Smooth muscle cell (in vitro differentiated cells): Measurements from ENCODE around the gene MEIOSIN. TPM values are rescaled to one million over a fixed set of nuclear protein-coding genes. Genes with fewer than 3 reads are reported as not detected.

Experiments used
- DNase-seq: peaks from one replicate; lab custom pipeline; 2025; ENCODE audit not compliant: unreplicated experiment; lab: John Stamatoyannopoulos, UW
- H2AFZ ChIP-seq: fragments of 200-600 bp; sonication (generic); 2 replicates; pipeline ENCODE4 v1.6.0; 2016; ENCODE audit warnings: antibody characterized with exemption, low read depth, mild to moderate bottlenecking
- H3F3A ChIP-seq: fragments of 200-600 bp; sonication (generic); 2 replicates; pipeline ENCODE4 v1.6.0; 2017; ENCODE audit warnings: antibody characterized with exemption, low read depth
- H3K27ac ChIP-seq: fragments of 200-600 bp; sonication (generic); 2 replicates; pipeline ENCODE4 v1.5.1; 2016; ENCODE audit warnings: low read depth, mild to moderate bottlenecking
- H3K27me3 ChIP-seq: fragments of 200-600 bp; sonication (generic); 2 replicates; pipeline ENCODE4 v1.6.1; 2016; ENCODE audit warnings: low read depth, mild to moderate bottlenecking
- H3K36me3 ChIP-seq: fragments of 200-600 bp; sonication (generic); 2 replicates; pipeline ENCODE4 v1.5.1; 2016; ENCODE audit warnings: low read depth
- H3K4me1 ChIP-seq: fragments of 200-600 bp; sonication (generic); 2 replicates; pipeline ENCODE4 v1.5.1; 2016; ENCODE audit warnings: low read depth
- H3K4me2 ChIP-seq: fragments of 200-600 bp; sonication (generic); 2 replicates; pipeline ENCODE4 v1.6.0; 2016; ENCODE audit warnings: mild to moderate bottlenecking
- H3K4me3 ChIP-seq: fragments of 200-600 bp; sonication (generic); 2 replicates; pipeline ENCODE4 v1.5.1; 2016; ENCODE audit warnings: mild to moderate bottlenecking
- H3K79me2 ChIP-seq: fragments of 200-600 bp; sonication (generic); 2 replicates; pipeline ENCODE4 v1.6.0; 2016; ENCODE audit warnings: low read depth, mild to moderate bottlenecking
- H3K9ac ChIP-seq: fragments of 200-600 bp; sonication (generic); 2 replicates; pipeline ENCODE4 v1.6.0; 2016; ENCODE audit warnings: low read depth
- H3K9me3 ChIP-seq: fragments of 200-600 bp; sonication (generic); replicated peaks from 2 replicates; pipeline ENCODE4 v1.5.1; 2016; ENCODE audit warnings: low read depth
- H4K20me1 ChIP-seq: fragments of 200-600 bp; sonication (generic); 2 replicates; pipeline ENCODE4 v1.6.0; 2016; ENCODE audit warnings: low read depth
- WGBS: methylation state at CpG from one replicate; pipeline ENCODE4 v1.1.7; 2016; ENCODE audit warnings: low lambda C conversion rate; 5-methylcytosine and 5-hydroxymethylcytosine counted together
- polyA plus RNA-seq: library from polyadenylated mRNA; unstranded; fragments of >200 nt; fragmentation: Nextera tagmentation; extraction: Ambion mirVana; gene quantifications from 2 replicates; pipeline ENCODE4 v1.2.1, GENCODE V29; 2016
- total RNA-seq: library from RNA; depleted of rRNA; stranded (reverse); fragments of >200 nt; gene quantifications from 2 replicates; pipeline ENCODE4 v1.2.3, GENCODE V29; 2014
- TF ChIP-seq, protein P1 (sequence below): fragments of 200-600 bp; sonication (generic); IDR thresholded peaks from 2 replicates; pipeline ENCODE4 v1.5.1; 2017; ENCODE audit warnings: borderline replicate concordance, mild to moderate bottlenecking, antibody characterized with exemption; ENCODE audit not compliant: insufficient read depth, poor library complexity, severe bottlenecking

Gene MEIOSIN
- total and polyA plus RNA-seq, 2 experiments from 2014 or later = not detected

- Histone ChIP-seq H3K4me3 (no peak overlapping the region), H3K27ac (no peak overlapping the region), H3K79me2 (peaks cover 16% of the 10 kb centered on the region), H3K9ac (no peak overlapping the region), H2AFZ (no peak overlapping the region), H4K20me1 (no peaks in the 10 kb centered on the region), H3F3A (no peaks in the 10 kb centered on the region), H3K4me2 (no peak overlapping the region), H3K36me3 (no peaks in the 10 kb centered on the region), H3K27me3 (no peaks in the 10 kb centered on the region), H3K4me1 (peaks cover 22% of the 10 kb centered on the region), H3K9me3 (no peaks in the 10 kb centered on the region)
- 92% methylated on average over 15 of the region's 15 CpGs for WGBS
- TF ChIP-seq, protein P1, sequence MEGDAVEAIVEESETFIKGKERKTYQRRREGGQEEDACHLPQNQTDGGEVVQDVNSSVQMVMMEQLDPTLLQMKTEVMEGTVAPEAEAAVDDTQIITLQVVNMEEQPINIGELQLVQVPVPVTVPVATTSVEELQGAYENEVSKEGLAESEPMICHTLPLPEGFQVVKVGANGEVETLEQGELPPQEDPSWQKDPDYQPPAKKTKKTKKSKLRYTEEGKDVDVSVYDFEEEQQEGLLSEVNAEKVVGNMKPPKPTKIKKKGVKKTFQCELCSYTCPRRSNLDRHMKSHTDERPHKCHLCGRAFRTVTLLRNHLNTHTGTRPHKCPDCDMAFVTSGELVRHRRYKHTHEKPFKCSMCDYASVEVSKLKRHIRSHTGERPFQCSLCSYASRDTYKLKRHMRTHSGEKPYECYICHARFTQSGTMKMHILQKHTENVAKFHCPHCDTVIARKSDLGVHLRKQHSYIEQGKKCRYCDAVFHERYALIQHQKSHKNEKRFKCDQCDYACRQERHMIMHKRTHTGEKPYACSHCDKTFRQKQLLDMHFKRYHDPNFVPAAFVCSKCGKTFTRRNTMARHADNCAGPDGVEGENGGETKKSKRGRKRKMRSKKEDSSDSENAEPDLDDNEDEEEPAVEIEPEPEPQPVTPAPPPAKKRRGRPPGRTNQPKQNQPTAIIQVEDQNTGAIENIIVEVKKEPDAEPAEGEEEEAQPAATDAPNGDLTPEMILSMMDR = no peak
- no peak for DNase-seq
Observed at GRCh38 chr19:45762870-45763631, 29.8 kb downstream of the MEIOSIN start.

- TF ChIP-seq, protein P1 = no peak
- H3K79me2 ChIP-seq = peaks cover 16% of the 10 kb centered on the region
- peaks cover 22% of the 10 kb centered on the region for H3K4me1 ChIP-seq
- H3K9me3 ChIP-seq = no peaks in the 10 kb centered on the region
- WGBS = 77% methylated on average over 27 of the region's 27 CpGs
- no peak overlapping the region for H2AFZ ChIP-seq
- H3K4me2 ChIP-seq = no peak overlapping the region
- H3K9ac ChIP-seq = no peak overlapping the region
- H3F3A ChIP-seq = no peaks in the 10 kb centered on the region
- no peaks in the 10 kb centered on the region for H3K27me3 ChIP-seq
- no peaks in the 10 kb centered on the region for H4K20me1 ChIP-seq
- H3K27ac ChIP-seq = no peak overlapping the region
- no peak for DNase-seq
- H3K4me3 ChIP-seq = no peak overlapping the region
- H3K36me3 ChIP-seq = no peaks in the 10 kb centered on the region
Observed at GRCh38 chr19:45763691-45764294, 30.6 kb downstream of the MEIOSIN start.

GRCh38 chr19:45764475-45764874 is 31.2 kb downstream of the MEIOSIN start:
- no peaks in the 10 kb centered on the region for H3K36me3 ChIP-seq
- no peak for DNase-seq
- H2AFZ ChIP-seq = no peak overlapping the region
- peaks cover 22% of the 10 kb centered on the region for H3K4me1 ChIP-seq
- TF ChIP-seq, protein P1 = no peak
- H3K9ac ChIP-seq = no peak overlapping the region
- H3K4me3 ChIP-seq = no peak overlapping the region
- H3K27me3 ChIP-seq = no peaks in the 10 kb centered on the region
- no peak overlapping the region for H3K27ac ChIP-seq
- H3K79me2 ChIP-seq = peaks cover 16% of the 10 kb centered on the region
- WGBS = 72% methylated on average over 6 of the region's 6 CpGs
- no peaks in the 10 kb centered on the region for H3F3A ChIP-seq
- no peak overlapping the region for H3K4me2 ChIP-seq
- no peaks in the 10 kb centered on the region for H3K9me3 ChIP-seq
- no peaks in the 10 kb centered on the region for H4K20me1 ChIP-seq
